Measurements from ENCODE around the gene RUNDC3A. TPM values are rescaled to one million over a fixed set of nuclear protein-coding genes. Genes with fewer than 3 reads are reported as not detected.

Gene RUNDC3A
- polyA plus RNA-seq, 1 donor (not counting 4 experiments of a cell fraction or from before 2014, with no cell fraction given): 1.6 TPM

GRCh38 chr17:44361292-44362260 is 53.2 kb downstream of the RUNDC3A start:
- TF ChIP-seq CTCF (optimal IDR thresholded peaks at IDR 0.05 in 1 of 3, IDR thresholded peaks at IDR 0.05 in 1 of 3, conservative IDR thresholded peaks at IDR 0.05 in 1 of 3; ENCODE audit: extremely low read depth in 1 of 3, insufficient read depth in 2 of 3, low read length in 3 of 3) (no peak), EZH2 (IDR thresholded peaks at IDR 0.05; ENCODE audit: low read length) (no peak)
- Histone ChIP-seq H3K27ac (ENCODE audit: control insufficient read depth, insufficient read depth, low read length) (no peak overlapping the region), H4K20me1 (ENCODE audit: control insufficient read depth, extremely low read depth, insufficient read depth, low read length) (no peaks in the 10 kb centered on the region), H3K79me2 (ENCODE audit: control insufficient read depth, insufficient read depth, low read length) (no peaks in the 10 kb centered on the region), H3K4me3 (ENCODE audit: control insufficient read depth in 2 of 3, extremely low read depth in 1 of 3, insufficient read depth in 2 of 3, low read depth in 1 of 3, low read length in 3 of 3) (no peak overlapping the region), H3K9me1 (ENCODE audit: control insufficient read depth, extremely low read depth, insufficient read depth, low read length) (no peaks in the 10 kb centered on the region), H3K27me3 (ENCODE audit: control insufficient read depth, extremely low read depth, insufficient read depth, low read length) (peaks cover 15% of the 10 kb centered on the region), H3K4me1 (ENCODE audit: control insufficient read depth, extremely low read depth, insufficient read depth, low read length) (no peaks in the 10 kb centered on the region), H3K9me3 (ENCODE audit: control insufficient read depth, low read depth, low read length) (no peaks in the 10 kb centered on the region), H3K36me3 (ENCODE audit: control insufficient read depth in 2 of 2, extremely low read depth in 1 of 2, insufficient read depth in 2 of 2, low read length in 2 of 2) (no peaks in the 10 kb centered on the region), H3K9ac (ENCODE audit: control insufficient read depth, extremely low read depth, insufficient read depth, low read length) (no peak overlapping the region), H3K4me2 (ENCODE audit: control insufficient read depth, extremely low read depth, insufficient read depth, low read depth, low read length) (no peak overlapping the region), H2AFZ (ENCODE audit: control insufficient read depth, low read length) (no peak overlapping the region)
- FAIRE-seq: no peak
- dilution Hi-C loops (cut with MboI; ENCODE audit: extremely low pct_ligation_motif_present, low sequenced_read_pairs): no loop called here
- no peak for DNase-seq (ENCODE audit: low read depth, low spot score)

GRCh38 chr17:44362459-44362948 is 54.1 kb downstream of the RUNDC3A start:
- no peak overlapping the region for H2AFZ ChIP-seq (ENCODE audit: control insufficient read depth, low read length)
- dilution Hi-C loops (cut with MboI; ENCODE audit: extremely low pct_ligation_motif_present, low sequenced_read_pairs): no loop called here
- DNase-seq (ENCODE audit: low read depth, low spot score): no peak
- no peaks in the 10 kb centered on the region for H3K4me1 ChIP-seq (ENCODE audit: control insufficient read depth, extremely low read depth, insufficient read depth, low read length)
- no peaks in the 10 kb centered on the region for H3K9me3 ChIP-seq (ENCODE audit: control insufficient read depth, low read depth, low read length)
- H3K9ac ChIP-seq (ENCODE audit: control insufficient read depth, extremely low read depth, insufficient read depth, low read length): no peak overlapping the region
- H3K4me2 ChIP-seq (ENCODE audit: control insufficient read depth, extremely low read depth, insufficient read depth, low read depth, low read length): peak overlapping the region; percentile 86
- no peaks in the 10 kb centered on the region for H3K9me1 ChIP-seq (ENCODE audit: control insufficient read depth, extremely low read depth, insufficient read depth, low read length)
- H3K36me3 ChIP-seq (ENCODE audit: control insufficient read depth in 2 of 2, extremely low read depth in 1 of 2, insufficient read depth in 2 of 2, low read length in 2 of 2): no peaks in the 10 kb centered on the region
- no peaks in the 10 kb centered on the region for H4K20me1 ChIP-seq (ENCODE audit: control insufficient read depth, extremely low read depth, insufficient read depth, low read length)
- no peaks in the 10 kb centered on the region for H3K79me2 ChIP-seq (ENCODE audit: control insufficient read depth, insufficient read depth, low read length)
- FAIRE-seq: no peak
- H3K27me3 ChIP-seq (ENCODE audit: control insufficient read depth, extremely low read depth, insufficient read depth, low read length): peaks cover 23% of the 10 kb centered on the region
- TF ChIP-seq EZH2 (IDR thresholded peaks at IDR 0.05; ENCODE audit: low read length) (no peak), CTCF (optimal IDR thresholded peaks at IDR 0.05 in 1 of 3, IDR thresholded peaks at IDR 0.05 in 1 of 3, conservative IDR thresholded peaks at IDR 0.05 in 1 of 3; ENCODE audit: extremely low read depth in 1 of 3, insufficient read depth in 2 of 3, low read length in 3 of 3) (no peak)
- peak overlapping the region in 1 of 3 experiments; percentile 54 for H3K4me3 ChIP-seq (ENCODE audit: control insufficient read depth in 2 of 3, extremely low read depth in 1 of 3, insufficient read depth in 2 of 3, low read depth in 1 of 3, low read length in 3 of 3)
- H3K27ac ChIP-seq (ENCODE audit: control insufficient read depth, insufficient read depth, low read length): no peak overlapping the region
